GM12891 (cell line): Measurements from ENCODE around the gene TMEM156. TPM values are rescaled to one million over a fixed set of nuclear protein-coding genes. Genes with fewer than 3 reads are reported as not detected.

ENCODE experiments used
- DNase-seq: peaks from one replicate; pipeline ENCODE4 v3.0.0; 2011; ENCODE audit warnings: low spot score; ENCODE audit not compliant: insufficient read length
- FAIRE-seq: peaks from 2 replicates; lab custom pipeline; 2011; peaks lifted over from hg19 to GRCh38; lab: Jason Lieb, UNC
- PAX5 ChIP-seq: IDR thresholded peaks from 2 replicates; pipeline ENCODE4 v1.6.1; 2011; ENCODE audit warnings: low read length, moderate library complexity, mild to moderate bottlenecking; ENCODE audit not compliant: insufficient read depth, severe bottlenecking
- POLR2A ChIP-seq: IDR thresholded peaks from 2 replicates; pipeline ENCODE4 v1.6.1; 2011; ENCODE audit warnings: low read depth, low read length, control low read depth
- POLR2AphosphoS5 ChIP-seq: IDR thresholded peaks from 2 replicates; pipeline ENCODE4 v1.6.1; 2011; ENCODE audit warnings: low read depth, low read length, control low read depth
- POU2F2 ChIP-seq: IDR thresholded peaks from 2 replicates; pipeline ENCODE4 v1.6.1; 2011; ENCODE audit warnings: low read depth, mild to moderate bottlenecking, control low read depth, low read length, moderate library complexity
- SPI1 ChIP-seq: IDR thresholded peaks from 2 replicates; pipeline ENCODE4 v1.6.1; 2011; ENCODE audit warnings: low read depth, low read length, control low read depth
- TAF1 ChIP-seq: IDR thresholded peaks from 2 replicates; pipeline ENCODE4 v1.6.1; 2011; ENCODE audit warnings: low read depth, low read length, control low read depth
- polyA plus RNA-seq: library from polyadenylated mRNA; unstranded; fragments of >200 nt; gene quantifications from one replicate; pipeline ENCODE4 v1.2.1, GENCODE V29; 2012; ENCODE audit warnings: low read depth, missing spikeins, inconsistent platforms; ENCODE audit not compliant: missing spikeins

Gene TMEM156, protein sequence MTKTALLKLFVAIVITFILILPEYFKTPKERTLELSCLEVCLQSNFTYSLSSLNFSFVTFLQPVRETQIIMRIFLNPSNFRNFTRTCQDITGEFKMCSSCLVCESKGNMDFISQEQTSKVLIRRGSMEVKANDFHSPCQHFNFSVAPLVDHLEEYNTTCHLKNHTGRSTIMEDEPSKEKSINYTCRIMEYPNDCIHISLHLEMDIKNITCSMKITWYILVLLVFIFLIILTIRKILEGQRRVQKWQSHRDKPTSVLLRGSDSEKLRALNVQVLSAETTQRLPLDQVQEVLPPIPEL
- 17.7 TPM for polyA plus RNA-seq

DNA sequence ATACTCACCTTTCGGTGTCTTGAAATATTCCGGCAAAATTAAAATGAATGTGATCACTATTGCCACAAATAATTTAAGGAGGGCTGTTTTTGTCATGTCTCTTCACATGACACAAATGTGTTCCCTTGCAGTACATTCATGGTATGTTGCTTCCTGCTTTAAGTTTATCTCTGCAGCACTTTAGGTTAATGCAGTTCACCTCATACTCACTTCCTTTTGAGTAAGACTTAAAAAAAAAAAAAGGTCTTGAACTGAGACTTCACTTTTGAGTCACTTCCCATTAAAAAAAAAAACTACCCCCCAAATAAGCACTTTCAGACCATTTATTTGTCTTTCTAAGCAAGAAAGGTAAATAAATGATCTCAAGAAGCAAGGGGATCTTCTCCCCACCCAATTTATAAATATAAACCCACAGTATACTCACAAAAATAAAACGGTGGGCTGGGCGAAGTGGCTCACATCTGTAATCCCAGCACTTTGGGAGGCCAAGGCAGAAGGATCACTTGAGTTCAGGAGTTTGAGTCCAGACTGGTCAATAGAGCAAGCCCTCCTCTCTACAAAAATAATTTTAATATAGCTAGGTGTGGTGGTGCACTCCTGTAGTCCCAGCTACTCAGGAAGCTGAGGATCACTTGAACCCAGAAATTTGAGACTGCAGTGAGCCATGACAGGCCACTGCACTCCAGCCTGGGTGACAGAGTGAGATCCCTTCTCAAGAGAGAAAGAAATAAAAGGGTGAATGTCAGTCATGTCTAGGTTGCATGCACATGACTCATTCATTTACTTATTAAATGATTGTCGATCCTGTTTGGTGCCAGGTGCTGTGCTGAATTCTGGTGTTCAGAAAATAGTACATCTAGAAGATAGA is at the start of gene TMEM156:
Gene TMEM156, minus strand, starts transcription at position 192 of the 868 bp plus-strand sequence. Its CDS starts 96 bp downstream, at position 96.
- peak; percentile 59; the same call in 1 of the 2 replicates for TF ChIP-seq POLR2A
- TF ChIP-seq TAF1 = no peak
- TF ChIP-seq SPI1 = peak; percentile 73
- no peak for DNase-seq
- FAIRE-seq = peak; percentile 92

DNA sequence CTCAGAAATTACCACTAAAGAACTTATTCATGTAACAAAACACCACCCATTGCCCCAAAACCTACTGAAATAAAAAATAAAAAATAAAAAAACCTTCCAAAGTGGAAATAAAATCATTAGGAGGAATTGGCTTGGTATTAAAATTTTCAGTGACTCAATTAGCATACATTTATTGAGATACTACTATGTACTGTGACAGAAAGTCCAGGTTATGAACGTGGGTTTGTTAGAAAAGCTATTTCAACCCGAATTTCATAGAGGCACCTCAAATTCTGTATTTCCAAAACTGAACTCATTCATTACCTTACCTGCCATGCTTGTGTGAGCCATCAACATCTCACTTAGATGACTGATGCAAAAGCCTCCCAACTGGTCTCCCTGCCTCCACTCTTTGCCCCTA is 46.6 kb upstream of the TMEM156 start:
- no peak for DNase-seq
- TF ChIP-seq SPI1 (no peak), POLR2A (no peak), PAX5 (no peak), POU2F2 (no peak), POLR2AphosphoS5 (no peak), TAF1 (no peak)
- no peak for FAIRE-seq

DNA sequence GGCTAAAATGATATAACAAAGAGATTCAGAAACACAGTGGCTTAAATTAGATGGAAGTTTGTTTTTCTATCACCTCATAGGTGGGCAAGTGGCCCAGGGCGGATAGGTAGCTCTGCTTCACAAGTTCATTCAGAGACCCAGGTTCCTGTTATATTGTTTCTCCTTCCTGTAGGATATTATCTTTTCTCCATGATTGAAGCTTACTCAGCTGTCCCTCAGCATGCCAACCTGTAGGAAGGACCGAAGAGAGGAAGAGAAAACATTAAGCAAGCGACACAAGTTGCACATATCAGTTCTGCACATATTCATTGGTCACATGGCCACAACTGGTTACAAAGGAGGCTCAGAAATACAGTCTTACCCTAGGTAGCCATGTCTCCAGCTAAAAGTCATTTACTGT is 36.7 kb upstream of the TMEM156 start:
- no peak for DNase-seq
- peak; percentile 76 for FAIRE-seq
- no peak for TF ChIP-seq POLR2AphosphoS5
- TF ChIP-seq POU2F2 = no peak
- TF ChIP-seq PAX5 = no peak

DNA sequence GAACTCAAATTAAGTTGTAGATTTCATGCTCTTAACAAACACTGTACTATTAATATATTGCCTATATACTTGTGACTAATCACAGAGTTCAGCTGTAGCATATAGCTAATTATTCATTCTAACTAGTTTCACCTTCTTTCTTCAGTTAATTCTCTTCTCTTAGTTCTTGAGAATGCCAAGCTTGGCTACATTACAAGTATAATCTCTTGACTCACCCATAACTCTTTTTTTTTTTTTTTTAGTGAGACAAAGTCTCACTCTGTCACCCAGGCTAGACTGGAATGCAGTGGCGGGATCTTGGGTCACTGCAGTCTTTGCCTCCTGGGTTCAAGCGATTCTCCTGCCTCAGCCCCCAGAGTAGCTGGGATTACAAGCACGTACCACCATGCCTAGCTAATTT is 35.2 kb upstream of the TMEM156 start:
- no peak for TF ChIP-seq SPI1
- TF ChIP-seq PAX5 = no peak
- no peak for TF ChIP-seq POLR2AphosphoS5
- TF ChIP-seq TAF1 = no peak
- no peak for TF ChIP-seq POLR2A
- no peak for TF ChIP-seq POU2F2
- DNase-seq (no peak), FAIRE-seq (no peak)

DNA sequence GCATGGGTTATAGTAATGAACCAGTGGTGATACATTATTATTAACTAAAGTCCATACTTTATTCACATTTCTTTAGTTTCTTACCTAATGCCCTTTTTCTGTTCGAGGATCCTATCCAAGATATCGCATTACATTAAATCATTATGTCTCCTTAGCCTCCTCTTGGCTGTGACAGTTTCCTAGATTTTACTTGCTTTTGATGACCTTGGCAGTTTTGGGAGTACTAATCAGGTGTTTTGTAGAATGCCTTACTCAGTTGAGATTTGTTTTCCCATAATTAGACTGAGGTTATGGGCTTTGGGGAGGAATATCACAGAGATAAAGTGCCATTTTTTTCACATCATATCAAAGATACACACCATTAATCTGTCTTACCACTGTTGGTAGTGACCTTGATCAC is 34.8 kb upstream of the TMEM156 start:
- DNase-seq (no peak), FAIRE-seq (no peak)
- TF ChIP-seq POU2F2 (no peak), POLR2AphosphoS5 (no peak), SPI1 (no peak), POLR2A (no peak), PAX5 (no peak), TAF1 (no peak)

DNA sequence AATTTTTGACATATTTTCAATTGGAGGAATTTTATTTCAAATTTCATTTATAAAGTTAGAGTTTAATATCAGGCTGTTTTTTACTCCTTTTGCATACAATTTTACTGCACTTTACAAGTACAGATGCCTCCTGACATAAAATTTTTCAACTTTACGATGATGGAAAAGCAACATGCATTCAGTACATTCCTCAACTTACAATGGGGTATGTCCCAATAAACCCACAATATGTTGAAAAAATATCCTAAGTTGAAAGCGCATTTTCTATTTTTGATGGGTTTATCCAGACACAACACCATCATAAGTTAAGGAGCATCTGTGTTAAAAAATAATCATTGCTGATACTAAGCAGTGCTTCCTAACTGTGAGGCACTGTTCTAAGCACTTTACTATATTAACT is 34.2 kb upstream of the TMEM156 start:
- DNase-seq (no peak), FAIRE-seq (no peak)
- TF ChIP-seq SPI1 (no peak), PAX5 (no peak), POLR2A (no peak), POU2F2 (no peak), TAF1 (no peak), POLR2AphosphoS5 (no peak)

DNA sequence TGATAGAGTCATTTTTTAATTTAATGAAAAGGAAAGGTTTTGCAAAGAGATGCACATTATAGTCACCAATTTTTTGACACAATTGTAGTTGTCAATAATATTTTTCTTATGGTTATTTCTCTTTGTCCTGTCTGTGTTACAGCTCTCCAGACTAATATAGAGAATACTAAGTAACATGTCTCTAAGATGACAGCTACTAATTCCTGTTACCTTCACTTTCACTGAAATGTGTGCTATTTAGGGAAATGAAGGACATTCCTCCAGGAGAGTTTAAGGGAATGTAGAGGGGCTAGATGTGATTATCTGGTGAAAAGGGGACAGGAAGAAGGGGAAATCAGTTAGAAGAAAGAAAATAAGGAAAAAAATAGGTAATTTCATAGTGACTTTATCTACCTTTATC is 31.2 kb upstream of the TMEM156 start:
- FAIRE-seq (no peak), DNase-seq (no peak)
- TF ChIP-seq TAF1 (no peak), POLR2AphosphoS5 (no peak), SPI1 (no peak), POU2F2 (no peak), POLR2A (no peak), PAX5 (no peak)

DNA sequence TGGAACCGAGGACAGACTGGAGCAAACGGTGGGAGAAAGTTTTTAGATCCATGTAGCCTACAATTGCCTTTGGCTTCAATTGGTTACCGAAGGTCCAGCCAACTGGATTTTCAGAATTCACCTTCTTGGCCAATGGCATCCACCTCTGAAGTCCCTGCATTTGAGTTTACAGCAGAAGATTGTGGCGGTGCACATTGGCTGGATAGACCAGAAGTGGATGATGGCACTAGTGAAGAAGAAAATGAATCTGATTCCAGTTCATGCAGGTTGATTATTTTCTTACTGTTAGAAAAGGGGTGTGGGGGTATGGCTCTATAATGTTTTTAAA is 30.5 kb upstream of the TMEM156 start:
- DNase-seq (no peak), FAIRE-seq (peak; percentile 51)
- TF ChIP-seq POLR2A (no peak), POLR2AphosphoS5 (no peak), TAF1 (no peak), SPI1 (no peak), PAX5 (no peak), POU2F2 (no peak)

DNA sequence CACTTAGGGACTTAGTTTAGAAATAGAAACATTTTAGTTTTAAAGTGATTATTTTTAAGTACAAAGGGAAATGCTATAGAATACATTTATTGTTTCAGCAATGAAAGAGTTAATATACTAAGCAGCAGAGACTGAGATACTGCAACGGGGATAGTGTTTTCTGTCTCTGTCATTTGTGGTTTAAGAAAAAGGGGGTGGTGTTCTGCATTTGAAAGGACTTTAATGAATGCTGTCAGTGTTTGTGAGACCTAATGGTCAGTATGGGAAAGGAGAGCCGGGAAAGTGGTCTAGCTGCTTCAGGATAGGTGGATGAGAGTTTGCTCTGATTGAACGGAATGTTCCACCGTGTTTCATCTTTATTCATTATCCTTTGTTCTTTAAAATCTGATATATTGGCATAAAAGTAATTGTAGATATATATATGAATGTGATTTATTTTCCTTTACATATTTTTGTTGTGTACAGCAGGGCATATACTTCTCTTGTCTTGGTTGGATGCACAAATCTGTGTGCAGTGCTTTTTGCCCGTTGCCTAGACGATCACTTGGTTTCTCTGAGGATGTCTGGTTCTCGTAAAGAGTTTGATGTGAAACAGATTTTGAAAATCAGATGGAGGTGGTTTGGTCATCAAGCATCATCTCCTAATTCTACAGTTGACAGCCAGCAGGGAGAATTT is 30.0 kb upstream of the TMEM156 start, which contains the start of gene KLHL5:
Gene KLHL5, plus strand, starts transcription at position 139 of the 676 bp plus-strand sequence. Its CDS starts 421 bp downstream, at position 560.
- FAIRE-seq = no peak
- TF ChIP-seq POU2F2 (no peak), POLR2AphosphoS5 (no peak), SPI1 (no peak), PAX5 (no peak), TAF1 (no peak), POLR2A (no peak)
- no peak for DNase-seq
